ENCODE results near the gene GNAQ. TPM values are rescaled to one million over a fixed set of nuclear protein-coding genes. Genes with fewer than 3 reads are reported as not detected.
"Not testable (repeated sequence)": the region's sequence is repeated elsewhere in the genome, so short reads cannot be mapped to it uniquely, and the experiment has no call there.

Gene GNAQ
- polyA plus RNA-seq, 1 donor (not counting 4 experiments of a cell fraction or from before 2014, with no cell fraction given), result 64.3 TPM

DNA sequence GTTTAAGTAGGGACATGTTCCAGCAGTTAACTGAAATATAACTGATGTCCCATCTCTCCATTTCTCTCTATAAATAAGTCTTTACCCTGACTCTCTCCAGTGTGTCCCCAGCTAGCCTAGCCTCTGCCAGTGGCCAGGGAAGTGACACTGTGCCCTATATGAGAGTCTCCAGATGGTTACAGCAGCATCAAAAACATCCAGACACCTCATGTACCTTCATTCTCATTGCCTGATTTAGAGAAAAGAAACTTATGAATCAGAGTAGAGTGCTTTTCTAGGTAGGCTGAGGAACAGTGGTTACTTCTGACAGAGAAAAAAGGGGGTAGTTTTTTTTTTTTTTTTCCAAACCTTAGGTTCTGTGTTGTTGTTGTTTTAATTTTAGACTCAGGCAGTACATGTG lies 148.5 kb downstream of the GNAQ start:
- dilution Hi-C loops (cut with MboI; ENCODE audit: extremely low pct_ligation_motif_present, low sequenced_read_pairs), result no loop called here
- Histone ChIP-seq H3K27ac (ENCODE audit: control insufficient read depth, insufficient read depth, low read length) (no peak overlapping the region), H3K4me3 (ENCODE audit: control insufficient read depth in 2 of 3, extremely low read depth in 1 of 3, insufficient read depth in 2 of 3, low read depth in 1 of 3, low read length in 3 of 3) (no peak overlapping the region), H3K9me3 (ENCODE audit: control insufficient read depth, low read depth, low read length) (no peaks in the 10 kb centered on the region), H3K9ac (ENCODE audit: control insufficient read depth, extremely low read depth, insufficient read depth, low read length) (no peak overlapping the region), H3K27me3 (ENCODE audit: control insufficient read depth, extremely low read depth, insufficient read depth, low read length) (no peaks in the 10 kb centered on the region), H2AFZ (ENCODE audit: control insufficient read depth, low read length) (no peak overlapping the region), H3K36me3 (ENCODE audit: control insufficient read depth in 2 of 2, extremely low read depth in 1 of 2, insufficient read depth in 2 of 2, low read length in 2 of 2) (no peaks in the 10 kb centered on the region), H4K20me1 (ENCODE audit: control insufficient read depth, extremely low read depth, insufficient read depth, low read length) (no peaks in the 10 kb centered on the region), H3K79me2 (ENCODE audit: control insufficient read depth, insufficient read depth, low read length) (peaks cover 15% of the 10 kb centered on the region), H3K4me2 (ENCODE audit: control insufficient read depth, extremely low read depth, insufficient read depth, low read depth, low read length) (peak overlapping the region; percentile 88), H3K9me1 (ENCODE audit: control insufficient read depth, extremely low read depth, insufficient read depth, low read length) (no peaks in the 10 kb centered on the region), H3K4me1 (ENCODE audit: control insufficient read depth, extremely low read depth, insufficient read depth, low read length) (peaks cover 43% of the 10 kb centered on the region)
- TF ChIP-seq, protein P1, sequence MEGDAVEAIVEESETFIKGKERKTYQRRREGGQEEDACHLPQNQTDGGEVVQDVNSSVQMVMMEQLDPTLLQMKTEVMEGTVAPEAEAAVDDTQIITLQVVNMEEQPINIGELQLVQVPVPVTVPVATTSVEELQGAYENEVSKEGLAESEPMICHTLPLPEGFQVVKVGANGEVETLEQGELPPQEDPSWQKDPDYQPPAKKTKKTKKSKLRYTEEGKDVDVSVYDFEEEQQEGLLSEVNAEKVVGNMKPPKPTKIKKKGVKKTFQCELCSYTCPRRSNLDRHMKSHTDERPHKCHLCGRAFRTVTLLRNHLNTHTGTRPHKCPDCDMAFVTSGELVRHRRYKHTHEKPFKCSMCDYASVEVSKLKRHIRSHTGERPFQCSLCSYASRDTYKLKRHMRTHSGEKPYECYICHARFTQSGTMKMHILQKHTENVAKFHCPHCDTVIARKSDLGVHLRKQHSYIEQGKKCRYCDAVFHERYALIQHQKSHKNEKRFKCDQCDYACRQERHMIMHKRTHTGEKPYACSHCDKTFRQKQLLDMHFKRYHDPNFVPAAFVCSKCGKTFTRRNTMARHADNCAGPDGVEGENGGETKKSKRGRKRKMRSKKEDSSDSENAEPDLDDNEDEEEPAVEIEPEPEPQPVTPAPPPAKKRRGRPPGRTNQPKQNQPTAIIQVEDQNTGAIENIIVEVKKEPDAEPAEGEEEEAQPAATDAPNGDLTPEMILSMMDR (optimal IDR thresholded peaks at IDR 0.05 in 1 of 3, IDR thresholded peaks at IDR 0.05 in 1 of 3, conservative IDR thresholded peaks at IDR 0.05 in 1 of 3; ENCODE audit: extremely low read depth in 1 of 3, insufficient read depth in 2 of 3, low read length in 3 of 3), result no peak
- no peak for TF ChIP-seq EZH2 (IDR thresholded peaks at IDR 0.05; ENCODE audit: low read length)
- FAIRE-seq, result peak; percentile 63
- DNase-seq (ENCODE audit: low read depth, low spot score), result no peak

DNA sequence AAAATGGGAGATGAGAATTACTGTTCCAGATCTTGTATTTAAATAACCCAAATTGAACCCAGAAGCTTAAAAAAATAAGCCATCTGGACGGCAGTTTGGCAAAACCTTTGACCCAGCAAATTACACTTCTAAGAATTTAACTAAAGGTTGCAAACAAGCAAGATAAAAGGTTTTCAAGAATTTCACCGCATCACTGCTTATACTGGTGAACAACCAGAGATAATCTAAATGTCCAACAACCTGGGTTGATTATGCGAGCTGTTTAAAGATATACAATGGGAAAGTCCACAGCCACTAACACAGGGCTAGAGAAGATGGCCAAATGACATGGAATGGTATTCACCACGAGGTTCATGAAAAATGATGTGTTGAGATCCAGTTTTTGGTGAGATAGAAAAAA lies 149.3 kb downstream of the GNAQ start:
- DNase-seq (ENCODE audit: low read depth, low spot score) (no peak), FAIRE-seq (no peak)
- Histone ChIP-seq H3K79me2 (ENCODE audit: control insufficient read depth, insufficient read depth, low read length) (peaks cover 21% of the 10 kb centered on the region), H3K9ac (ENCODE audit: control insufficient read depth, extremely low read depth, insufficient read depth, low read length) (no peak overlapping the region), H3K9me1 (ENCODE audit: control insufficient read depth, extremely low read depth, insufficient read depth, low read length) (no peaks in the 10 kb centered on the region), H3K4me3 (ENCODE audit: control insufficient read depth in 2 of 3, extremely low read depth in 1 of 3, insufficient read depth in 2 of 3, low read depth in 1 of 3, low read length in 3 of 3) (no peak overlapping the region), H3K27me3 (ENCODE audit: control insufficient read depth, extremely low read depth, insufficient read depth, low read length) (no peaks in the 10 kb centered on the region), H2AFZ (ENCODE audit: control insufficient read depth, low read length) (no peak overlapping the region), H3K27ac (ENCODE audit: control insufficient read depth, insufficient read depth, low read length) (no peak overlapping the region), H3K9me3 (ENCODE audit: control insufficient read depth, low read depth, low read length) (no peaks in the 10 kb centered on the region), H3K4me2 (ENCODE audit: control insufficient read depth, extremely low read depth, insufficient read depth, low read depth, low read length) (no peak overlapping the region), H3K4me1 (ENCODE audit: control insufficient read depth, extremely low read depth, insufficient read depth, low read length) (peaks cover 43% of the 10 kb centered on the region), H4K20me1 (ENCODE audit: control insufficient read depth, extremely low read depth, insufficient read depth, low read length) (no peaks in the 10 kb centered on the region), H3K36me3 (ENCODE audit: control insufficient read depth in 2 of 2, extremely low read depth in 1 of 2, insufficient read depth in 2 of 2, low read length in 2 of 2) (no peaks in the 10 kb centered on the region)
- TF ChIP-seq EZH2 (IDR thresholded peaks at IDR 0.05; ENCODE audit: low read length), result no peak
- TF ChIP-seq, protein P1 (optimal IDR thresholded peaks at IDR 0.05 in 1 of 3, IDR thresholded peaks at IDR 0.05 in 1 of 3, conservative IDR thresholded peaks at IDR 0.05 in 1 of 3; ENCODE audit: extremely low read depth in 1 of 3, insufficient read depth in 2 of 3, low read length in 3 of 3), result no peak
- dilution Hi-C loops (cut with MboI; ENCODE audit: extremely low pct_ligation_motif_present, low sequenced_read_pairs), result no loop called here

DNA sequence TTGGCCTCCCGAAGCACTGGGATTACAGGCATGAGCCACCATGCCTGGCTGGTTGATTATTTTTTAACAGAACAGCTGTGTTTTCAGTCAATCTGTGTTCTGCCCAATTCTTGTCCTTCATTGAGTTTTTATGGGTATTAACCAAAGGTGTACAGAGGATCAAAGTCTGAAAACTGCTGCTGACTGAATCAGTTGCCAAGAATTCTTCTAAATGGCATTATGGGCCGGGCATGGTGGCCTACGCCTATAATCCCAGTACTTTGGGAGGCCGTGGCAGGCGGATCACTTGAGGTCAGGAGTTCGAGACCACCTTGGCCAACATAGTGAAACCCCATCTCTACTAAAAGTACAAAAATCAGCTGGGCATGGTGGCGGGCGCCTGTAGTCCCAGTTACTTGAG lies 150.0 kb downstream of the GNAQ start:
- H3K27me3 ChIP-seq (ENCODE audit: control insufficient read depth, extremely low read depth, insufficient read depth, low read length); DNase-seq (ENCODE audit: low read depth, low spot score); H3K9me3 ChIP-seq (ENCODE audit: control insufficient read depth, low read depth, low read length); H4K20me1 ChIP-seq (ENCODE audit: control insufficient read depth, extremely low read depth, insufficient read depth, low read length); H2AFZ ChIP-seq (ENCODE audit: control insufficient read depth, low read length); H3K27ac ChIP-seq (ENCODE audit: control insufficient read depth, insufficient read depth, low read length); H3K4me3 ChIP-seq (ENCODE audit: control insufficient read depth in 2 of 3, extremely low read depth in 1 of 3, insufficient read depth in 2 of 3, low read depth in 1 of 3, low read length in 3 of 3); dilution Hi-C loops (cut with MboI; ENCODE audit: extremely low pct_ligation_motif_present, low sequenced_read_pairs); H3K9ac ChIP-seq (ENCODE audit: control insufficient read depth, extremely low read depth, insufficient read depth, low read length); H3K36me3 ChIP-seq (ENCODE audit: control insufficient read depth in 2 of 2, extremely low read depth in 1 of 2, insufficient read depth in 2 of 2, low read length in 2 of 2); H3K9me1 ChIP-seq (ENCODE audit: control insufficient read depth, extremely low read depth, insufficient read depth, low read length); H3K4me2 ChIP-seq (ENCODE audit: control insufficient read depth, extremely low read depth, insufficient read depth, low read depth, low read length); FAIRE-seq: not testable (repeated sequence)
- Histone ChIP-seq H3K79me2 (ENCODE audit: control insufficient read depth, insufficient read depth, low read length) (peaks cover 21% of the 10 kb centered on the region), H3K4me1 (ENCODE audit: control insufficient read depth, extremely low read depth, insufficient read depth, low read length) (peaks cover 43% of the 10 kb centered on the region)

Data from keratinocyte (primary cell).